Activated T-cell treated with anti-CD3 and anti-CD28 coated beads for 48 hours (primary cell): ENCODE data around the gene CMTM4.
"Not testable (repeated sequence)": the region's sequence is repeated elsewhere in the genome, so short reads cannot be mapped to it uniquely, and the experiment has no call there.

ENCODE experiments used
- DNase-seq: peaks from one replicate; pipeline ENCODE4 v3.0.0-alpha.2; 2020; ENCODE audit warnings: low read depth

The CMTM4 gene

GRCh38 chr16:66592814-66593213 lies 103.7 kb downstream of the CMTM4 start:
- no peak for DNase-seq

GRCh38 chr16:66592241-66592640 lies 104.3 kb downstream of the CMTM4 start:
- DNase-seq, result no peak

GRCh38 chr16:66591018-66591417 lies 105.5 kb downstream of the CMTM4 start:
- DNase-seq, result no peak

GRCh38 chr16:66590322-66590721 lies 106.2 kb downstream of the CMTM4 start:
- DNase-seq, result no peak

GRCh38 chr16:66588981-66589713 lies 107.4 kb downstream of the CMTM4 start:
- DNase-seq, result peak; percentile 50

GRCh38 chr16:66587881-66588600 lies 108.5 kb downstream of the CMTM4 start:
- DNase-seq, result no peak

- no peak for DNase-seq
Observed at GRCh38 chr16:66585481-66586239, 110.9 kb downstream of the CMTM4 start.

- no peak for DNase-seq
Observed at GRCh38 chr16:66581246-66581952, 115.1 kb downstream of the CMTM4 start.

GRCh38 chr16:66580605-66581209 lies 115.8 kb downstream of the CMTM4 start:
- no peak for DNase-seq

GRCh38 chr16:66578651-66579531 lies 117.7 kb downstream of the CMTM4 start, which contains the start of gene CMTM2:
Gene CMTM2, plus strand, starts transcription at chr16:66579463. Its CDS starts 145 bp downstream, at chr16:66579608.
- no peak for DNase-seq

- DNase-seq, result no peak
Observed at GRCh38 chr16:66576296-66576695, 120.2 kb downstream of the CMTM4 start.

- no peak for DNase-seq
Observed at GRCh38 chr16:66575060-66575459, 121.5 kb downstream of the CMTM4 start.

GRCh38 chr16:66574531-66574930 lies 122.0 kb downstream of the CMTM4 start:
- no peak for DNase-seq

- DNase-seq, result no peak
Observed at GRCh38 chr16:66574081-66574480, 122.5 kb downstream of the CMTM4 start.

GRCh38 chr16:66572356-66572755 lies 124.2 kb downstream of the CMTM4 start:
- no peak for DNase-seq

GRCh38 chr16:66569827-66570405 lies 126.6 kb downstream of the CMTM4 start:
- DNase-seq, result no peak

- no peak for DNase-seq
Observed at GRCh38 chr16:66569131-66569530, 127.4 kb downstream of the CMTM4 start.

GRCh38 chr16:66568355-66568754 lies 128.2 kb downstream of the CMTM4 start:
- no peak for DNase-seq

- not testable (repeated sequence) for DNase-seq
Observed at GRCh38 chr16:66567270-66567669, 129.3 kb downstream of the CMTM4 start.
